Stimulated activated CD4-positive, alpha-beta T cell treated with anti-CD3 and anti-CD28 coated beads, Interleukin-12 subunit alpha, Interleukin-12 subunit beta, amount 100 ng/mL, for 48 hours (primary cell): ENCODE measurements around the gene HOXB3.

Experiments used
- DNase-seq, 3 donors: peaks; one replicate each; pipeline ENCODE4 v3.0.0-alpha.2; 2020; ENCODE audit warnings: low read depth in 2 of 3, low spot score in 1 of 3

Gene HOXB3

GRCh38 chr17:48559122-48559839 lies 30.8 kb downstream of the HOXB3 start:
- DNase-seq = no peak

DNA sequence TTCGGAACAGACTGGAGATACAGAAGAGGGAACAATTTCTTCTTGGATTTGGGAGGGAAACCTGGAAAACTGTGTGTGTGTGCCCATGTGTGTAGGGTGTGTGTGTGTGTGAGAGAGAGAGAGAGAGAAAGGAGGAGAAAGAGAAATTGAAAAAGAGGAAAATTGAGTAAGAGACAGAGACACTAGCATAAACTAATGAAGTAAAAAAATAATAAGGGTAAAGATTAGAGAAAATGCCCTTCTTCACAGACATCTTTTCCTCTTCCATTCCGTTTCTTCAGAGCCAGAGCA lies 31.3 kb downstream of the HOXB3 start:
- DNase-seq = no peak

DNA sequence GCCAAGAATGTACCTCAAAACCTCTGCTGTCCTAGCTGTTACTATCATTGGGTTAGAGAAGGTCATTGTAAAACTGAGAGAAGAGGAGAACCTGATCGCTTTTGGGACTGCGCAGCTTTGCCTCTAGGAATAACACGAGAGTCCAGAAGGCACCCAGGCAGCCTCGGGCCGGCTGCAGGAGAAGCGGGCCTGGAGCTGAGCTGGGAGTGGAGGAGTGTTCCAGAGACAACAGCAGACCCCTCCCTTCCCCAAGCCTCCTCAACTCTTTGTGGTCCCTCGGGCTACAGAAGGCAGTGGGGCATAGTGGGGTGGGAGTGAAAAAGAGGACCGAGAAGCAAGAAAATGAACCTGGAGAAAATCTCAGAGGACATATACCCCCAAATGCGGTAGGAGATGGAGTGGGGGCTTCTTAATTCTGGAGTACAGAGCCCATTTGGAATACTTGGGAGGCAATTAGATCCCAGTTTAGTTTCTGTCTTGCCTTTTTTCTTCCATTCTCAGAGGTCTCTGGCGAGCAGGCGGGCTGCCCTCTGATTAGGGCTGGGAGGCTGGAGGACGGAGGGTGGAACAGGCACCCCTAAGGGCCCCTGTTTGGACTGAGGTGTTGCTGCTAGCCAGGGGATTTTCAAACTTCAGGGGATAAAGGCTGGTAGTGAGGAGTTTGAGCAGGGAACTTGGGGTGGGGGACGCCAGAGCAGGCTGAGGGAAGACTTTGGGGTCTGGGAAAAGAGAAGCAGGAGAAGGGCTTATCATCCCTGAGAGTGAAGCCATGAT lies 31.8 kb downstream of the HOXB3 start:
- DNase-seq = no peak

DNA sequence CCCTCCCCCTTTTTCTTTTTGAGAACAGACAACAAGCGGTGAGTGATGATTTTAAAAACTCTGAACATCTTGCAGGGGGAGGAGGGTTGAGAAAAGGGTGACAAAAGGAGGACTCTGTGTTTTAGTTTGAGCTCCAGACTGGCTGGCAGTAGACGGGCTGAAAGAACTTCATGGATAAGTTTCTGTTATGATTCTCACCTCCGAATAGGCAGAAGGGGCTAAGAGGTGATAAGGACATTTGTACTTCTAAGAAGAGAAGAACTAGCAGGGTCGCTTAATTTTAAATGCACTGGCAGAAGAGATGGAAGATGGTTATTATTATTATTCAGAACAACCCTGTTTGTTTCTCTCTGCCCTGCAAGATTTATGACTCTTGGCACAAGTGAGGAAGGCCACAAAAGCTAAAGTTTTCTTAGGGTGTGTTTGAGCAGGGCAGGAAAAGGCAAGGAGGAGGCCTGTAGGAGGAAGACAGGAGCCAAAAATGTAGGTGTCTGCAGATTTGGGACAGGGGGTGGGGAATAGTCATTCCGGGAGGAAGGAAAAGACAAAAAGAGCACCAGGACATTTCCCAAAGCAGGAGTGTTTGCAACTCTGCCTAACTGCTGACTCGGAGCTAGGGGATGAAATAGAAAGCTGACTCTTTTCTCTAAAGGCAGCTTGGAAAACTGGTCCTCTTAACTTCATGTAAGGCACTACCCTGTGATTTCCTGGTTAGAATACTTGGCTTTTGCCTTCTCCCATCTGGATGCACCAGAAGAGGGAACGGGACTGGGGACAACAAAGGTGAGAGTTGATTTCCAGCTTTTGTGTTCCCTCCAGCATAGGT lies 33.3 kb downstream of the HOXB3 start:
- no peak for DNase-seq

- DNase-seq = no peak
Observed at GRCh38 chr17:48556229-48556575, 33.8 kb downstream of the HOXB3 start.

GRCh38 chr17:48555258-48556228 lies 34.5 kb downstream of the HOXB3 start:
- no peak for DNase-seq

GRCh38 chr17:48554412-48555257 lies 35.4 kb downstream of the HOXB3 start:
- DNase-seq = no peak

GRCh38 chr17:48553826-48554225 lies 36.2 kb downstream of the HOXB3 start:
- no peak for DNase-seq

DNA sequence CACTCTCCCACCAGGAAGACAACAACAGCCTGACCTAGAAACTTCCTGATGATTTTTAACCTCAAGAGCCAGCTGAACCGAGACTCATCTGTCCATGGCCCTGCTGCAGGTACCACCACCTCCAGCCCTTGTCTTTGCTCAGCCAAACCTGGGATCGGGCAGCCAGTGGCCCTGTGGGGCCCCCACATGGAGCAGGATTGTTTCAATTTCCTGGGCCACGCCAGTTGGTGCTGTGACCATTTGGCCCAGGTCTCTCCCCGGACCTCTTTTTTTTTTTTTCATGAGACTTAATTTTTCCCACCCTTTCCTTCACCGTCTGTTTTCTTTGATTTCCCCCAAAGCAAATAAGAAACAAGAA lies 36.9 kb downstream of the HOXB3 start:
- DNase-seq = no peak

DNA sequence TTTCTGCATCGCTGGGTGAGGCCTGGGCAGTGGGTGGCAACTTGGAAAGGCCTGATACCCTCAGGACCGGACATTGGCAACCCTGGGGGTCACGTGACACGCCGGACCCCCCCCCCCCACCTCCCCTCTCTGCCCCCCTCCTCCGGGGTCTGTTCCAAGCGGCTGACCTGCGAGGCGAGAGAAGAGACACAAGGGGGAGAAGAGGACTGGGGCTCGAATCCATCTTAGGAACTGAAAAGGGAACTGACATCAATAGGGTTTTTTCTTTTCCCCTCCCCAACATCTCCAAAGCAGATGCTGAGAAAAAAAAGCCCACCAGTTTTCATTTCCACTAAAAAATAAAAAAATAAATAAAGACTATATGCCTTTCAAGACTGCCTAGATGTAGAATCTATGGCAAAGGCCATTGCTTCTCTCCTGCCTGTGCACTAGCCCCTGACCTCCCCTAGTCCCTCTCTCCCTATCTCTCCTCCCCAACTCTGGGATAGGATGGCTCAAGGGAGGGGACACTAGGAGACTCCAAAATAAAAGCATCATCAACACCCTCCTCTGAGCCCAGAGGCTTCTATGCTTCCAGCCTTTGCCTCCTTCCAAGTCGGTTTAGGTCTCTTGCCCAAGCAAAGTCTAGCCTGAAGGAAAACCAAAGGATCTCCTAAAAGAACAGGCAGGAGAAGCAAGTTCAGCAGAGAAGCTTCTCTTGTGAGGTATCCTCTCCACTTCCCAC lies 37.4 kb downstream of the HOXB3 start:
- DNase-seq = no peak

GRCh38 chr17:48551596-48552465 lies 38.2 kb downstream of the HOXB3 start:
- DNase-seq = no peak

DNA sequence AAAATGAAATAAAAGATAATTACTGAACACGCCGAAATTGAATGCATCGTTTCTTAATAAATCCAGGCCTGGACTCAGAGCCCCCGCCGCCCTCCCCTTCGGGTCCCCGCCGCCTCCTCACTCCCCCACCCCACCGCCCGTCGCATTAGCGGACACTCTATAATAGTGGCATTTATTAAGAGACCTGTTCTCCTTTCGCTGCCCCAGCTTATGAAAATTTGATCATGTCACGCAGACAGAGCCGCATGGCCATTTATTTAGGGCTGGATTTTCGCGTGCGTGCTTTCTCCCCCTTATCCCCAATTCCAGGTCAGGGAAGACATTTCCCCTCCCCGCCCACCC lies 38.9 kb downstream of the HOXB3 start:
- DNase-seq = no peak

DNA sequence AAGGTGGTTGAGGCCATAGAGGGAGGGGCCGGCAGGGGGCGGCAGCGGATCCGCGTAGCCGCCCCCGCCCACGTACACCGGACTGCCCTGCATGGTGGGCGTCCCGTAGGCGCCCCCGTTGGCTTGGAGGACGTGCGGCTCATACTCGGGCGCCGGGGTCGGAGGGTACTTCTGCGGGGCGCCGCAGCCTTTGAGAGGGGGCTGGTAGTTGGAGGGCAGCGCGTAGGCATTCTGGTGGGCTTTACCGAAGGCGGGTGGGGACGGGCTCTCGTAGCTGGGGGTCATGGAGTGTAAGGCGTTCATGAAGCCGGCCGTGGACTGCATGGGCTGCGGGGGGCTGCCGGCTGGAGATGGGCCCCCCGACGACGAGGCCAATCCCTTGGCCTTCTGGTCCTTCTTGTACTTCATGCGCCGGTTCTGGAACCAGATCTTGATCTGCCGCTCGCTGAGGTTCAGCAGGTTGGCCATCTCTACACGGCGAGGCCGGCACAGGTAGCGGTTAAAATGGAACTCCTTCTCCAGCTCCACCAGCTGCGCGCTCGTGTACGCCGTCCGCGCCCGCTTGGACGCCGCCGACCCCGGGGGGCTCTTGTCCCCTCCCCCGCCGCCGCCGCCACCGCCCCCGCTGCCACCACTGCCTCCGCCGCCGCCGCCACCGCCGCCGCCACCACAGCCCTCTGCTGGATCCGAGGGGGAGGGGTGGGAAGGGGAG lies 39.4 kb downstream of the HOXB3 start:
- no peak for DNase-seq

GRCh38 chr17:48549914-48550501 lies 40.0 kb downstream of the HOXB3 start:
- no peak for DNase-seq

DNA sequence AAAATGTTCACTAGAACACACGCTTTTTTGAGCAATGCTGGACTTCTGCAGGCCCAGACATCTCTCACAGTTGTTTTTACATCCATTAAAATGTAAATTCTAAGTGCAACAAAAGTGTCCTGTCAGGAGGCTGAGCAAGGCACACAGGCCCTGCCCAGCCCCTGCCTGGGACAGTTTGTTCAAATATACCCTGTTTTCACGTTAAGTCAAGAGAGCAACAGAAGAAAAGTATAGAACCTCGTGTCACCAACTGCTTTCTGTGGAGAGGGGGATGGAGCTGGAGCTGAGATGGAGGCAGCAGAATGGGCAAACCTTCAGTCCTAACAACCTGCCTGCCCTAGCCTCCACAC lies 40.8 kb downstream of the HOXB3 start:
- DNase-seq = no peak

DNA sequence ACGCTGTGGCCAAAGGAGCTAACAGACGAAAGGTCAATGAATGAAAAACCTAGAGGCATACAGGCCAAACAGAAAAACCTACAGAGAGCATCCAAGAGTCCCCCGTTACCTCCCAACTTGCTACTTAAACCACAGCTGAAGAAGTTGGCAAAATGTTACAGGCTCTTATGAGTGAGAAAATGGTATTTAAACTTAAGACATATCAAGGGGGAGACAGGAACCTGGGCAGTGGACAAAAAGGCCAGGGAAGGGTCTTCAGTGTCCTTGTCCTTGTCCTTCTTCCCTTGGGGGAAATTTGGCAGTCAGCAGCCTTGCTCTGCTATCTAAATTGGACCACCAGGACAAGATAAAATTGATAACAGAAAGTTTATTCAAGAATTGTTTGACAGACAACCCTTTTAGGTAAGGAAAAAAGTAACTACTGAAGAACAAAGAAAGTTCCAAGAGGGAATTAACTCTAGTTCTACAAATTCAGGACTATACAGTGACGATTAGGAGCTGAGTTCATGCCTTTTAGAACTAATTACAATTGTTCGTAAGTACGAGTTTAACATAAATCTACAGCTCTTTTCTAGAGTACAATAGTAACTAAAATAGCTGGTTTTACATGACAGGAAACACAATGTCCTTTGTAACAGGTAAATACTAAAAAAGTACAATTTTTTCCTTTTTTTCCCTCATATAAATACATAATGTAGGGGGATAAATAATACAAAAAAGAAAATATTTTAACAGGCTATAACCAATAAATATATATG lies 41.3 kb downstream of the HOXB3 start:
- no peak for DNase-seq
